A549 (cell line): ENCODE measurements around the gene ENPP7. TPM values are rescaled to one million over a fixed set of nuclear protein-coding genes. Genes with fewer than 3 reads are reported as not detected.
A peak's percentile ranks its signal among the peaks of the same experiment; 100 is the strongest.

Source experiments
- ATAC-seq, 2 experiments: fragments of 200-7000 bp in 1 of 2; fragments of >200 bp in 1 of 2; cut with Nextera tagmentation in 1 of 2; cut with Tn5 transposase in 1 of 2; 3 replicates each; pipeline versions ENCODE4 v1.8.0 to v1.9.1; 2018 to 2020; ENCODE audit warnings: mild to moderate bottlenecking in 1 of 2, moderate library complexity in 1 of 2
- CTCF ChIA-PET: fragments of 300-600 bp; sonication (Branson Sonifier 250); formaldehyde crosslinking; extraction: SDS; loops from one replicate; lab custom pipeline; 2021; ENCODE audit warnings: antibody characterized with exemption, inconsistent platforms; lab: Yijun Ruan, JAX
- POLR2A ChIA-PET: fragments of 350-600 bp; formaldehyde crosslinking; extraction: SDS; loops from one replicate; lab custom pipeline; 2021; ENCODE audit warnings: antibody characterized with exemption, inconsistent platforms; lab: Yijun Ruan, JAX
- DNase-seq, 2 experiments: peaks; one replicate each; pipeline versions ENCODE4 v3.0.0 to v3.0.0-alpha.2; 2011 to 2016; ENCODE audit warnings: low read depth in 1 of 2, low spot score in 1 of 2
- FAIRE-seq: peaks from 2 replicates; lab custom pipeline; 2011; peaks lifted over from hg19 to GRCh38; lab: Jason Lieb, UNC
- H3K27ac ChIP-seq, 2 experiments: fragments of >200 bp; sonication (Bioruptor Twin); formaldehyde crosslinking; 3 replicates each; pipeline ENCODE4 v1.5.1; 2016 to 2017
- H3K4me1 ChIP-seq: fragments of >200 bp; sonication (Bioruptor Twin); formaldehyde crosslinking; 3 replicates; pipeline ENCODE4 v1.6.1; 2016
- H3K4me2 ChIP-seq: fragments of >200 bp; sonication (Bioruptor Twin); formaldehyde crosslinking; 3 replicates; pipeline ENCODE4 v1.6.1; 2016
- H3K4me3 ChIP-seq: fragments of >200 bp; sonication (Bioruptor Twin); formaldehyde crosslinking; 3 replicates; pipeline ENCODE4 v1.5.1; 2016
- H3K9me3 ChIP-seq: fragments of >200 bp; sonication (Bioruptor Twin); formaldehyde crosslinking; 3 replicates; pipeline ENCODE4 v1.6.1; 2016
- ATOH8 ChIP-seq: fragments of 250-450 bp; sonication (Bioruptor Pico); IDR thresholded peaks from 2 replicates; pipeline ENCODE4 v1.5.0; 2020; ENCODE audit warnings: low read depth, mild to moderate bottlenecking, moderate library complexity
- BHLHE40 ChIP-seq: IDR thresholded peaks from 2 replicates; pipeline ENCODE4 v1.6.1; 2012; ENCODE audit warnings: low read depth, low read length, inconsistent platforms
- CBX8 ChIP-seq: fragments of 200-600 bp; sonication (generic); IDR thresholded peaks from 2 replicates; pipeline ENCODE4 v1.6.1; 2016
- CEBPB ChIP-seq, 2 experiments: fragments of >200 bp in 1 of 2; sonication (Bioruptor Twin) in 1 of 2; formaldehyde crosslinking in 1 of 2; IDR thresholded peaks; 2 replicates each; pipeline ENCODE4 v1.6.1; 2012 to 2016
- CTCF ChIP-seq: fragments of >200 bp; sonication (Bioruptor Twin); formaldehyde crosslinking; IDR thresholded peaks from 3 replicates; pipeline ENCODE4 v1.5.1; 2016
- EHMT2 ChIP-seq: fragments of 200-600 bp; sonication (generic); IDR thresholded peaks from 2 replicates; pipeline ENCODE4 v1.6.1; 2016; ENCODE audit warnings: antibody characterized with exemption, low read depth, mild to moderate bottlenecking, moderate library complexity
- ESRRA ChIP-seq: fragments of 150-350 bp; IDR thresholded peaks from 2 replicates; pipeline ENCODE4 v1.6.1; 2014; ENCODE audit warnings: mild to moderate bottlenecking, low read length, borderline replicate concordance
- FOSB ChIP-seq: fragments of 250-450 bp; sonication (Bioruptor Pico); IDR thresholded peaks from 2 replicates; pipeline ENCODE4 v1.5.0; 2020; ENCODE audit warnings: mild to moderate bottlenecking, moderate library complexity
- FOXS1 ChIP-seq: fragments of 250-450 bp; sonication (Bioruptor Pico); IDR thresholded peaks from 2 replicates; pipeline ENCODE4 v1.5.0; 2020; ENCODE audit warnings: mild to moderate bottlenecking, moderate library complexity
- HES2 ChIP-seq: fragments of >200 bp; sonication (Bioruptor Twin); formaldehyde crosslinking; IDR thresholded peaks from 2 replicates; pipeline ENCODE4 v1.6.1; 2016
- HOXB5 ChIP-seq: fragments of 250-450 bp; sonication (Bioruptor Pico); IDR thresholded peaks from 2 replicates; pipeline ENCODE4 v1.5.0; 2020; ENCODE audit warnings: mild to moderate bottlenecking, moderate library complexity
- JUN ChIP-seq, 2 experiments: fragments of >200 bp; sonication (Bioruptor Twin); formaldehyde crosslinking; IDR thresholded peaks; 2 replicates in 1 of 2; 3 replicates in 1 of 2; pipeline ENCODE4 v1.6.1; 2016 to 2017
- MAX ChIP-seq: IDR thresholded peaks from 2 replicates; pipeline ENCODE4 v1.6.1; 2012
- NFE2L2 ChIP-seq: fragments of 150-350 bp; conservative IDR thresholded peaks from 2 replicates; pipeline ENCODE4 v1.6.1; 2014; ENCODE audit warnings: low read length
- POLR2A ChIP-seq: IDR thresholded peaks from 2 replicates; pipeline ENCODE4 v1.6.1; 2012; ENCODE audit warnings: mild to moderate bottlenecking, low read length
- POLR2AphosphoS2 ChIP-seq: conservative IDR thresholded peaks from 2 replicates; pipeline ENCODE4 v1.6.1; 2012; ENCODE audit warnings: low read length, improper control_type of control experiment, inconsistent platforms
- RAD21 ChIP-seq, 2 experiments: fragments of >200 bp in 1 of 2; sonication (Bioruptor Twin) in 1 of 2; formaldehyde crosslinking in 1 of 2; IDR thresholded peaks in 1 of 2; conservative IDR thresholded peaks in 1 of 2; 2 replicates in 1 of 2; 3 replicates in 1 of 2; pipeline ENCODE4 v1.6.1; 2012 to 2018; ENCODE audit warnings: inconsistent platforms in 1 of 2
- RARB ChIP-seq: fragments of 250-450 bp; sonication (Bioruptor Pico); IDR thresholded peaks from 2 replicates; pipeline ENCODE4 v1.8.0; 2021; ENCODE audit warnings: mild to moderate bottlenecking, moderate library complexity
- REST ChIP-seq: fragments of 200-600 bp; sonication (generic); IDR thresholded peaks from 2 replicates; pipeline ENCODE4 v1.6.1; 2016; ENCODE audit warnings: antibody characterized with exemption, mild to moderate bottlenecking, moderate library complexity
- USF2 ChIP-seq: fragments of 450-650 bp; IDR thresholded peaks from 2 replicates; pipeline ENCODE4 v1.6.1; 2014; ENCODE audit warnings: antibody characterized with exemption
- ZNF302 ChIP-seq: fragments of 250-450 bp; sonication (Bioruptor Pico); IDR thresholded peaks from 2 replicates; pipeline ENCODE4 v1.9.0; 2021; ENCODE audit warnings: inconsistent platforms, mild to moderate bottlenecking, moderate library complexity
- WGBS: methylation state at CpG from one replicate; pipeline ENCODE4 v1.1.6; 2017; ENCODE audit errors: missing lambda C conversion rate; 5-methylcytosine and 5-hydroxymethylcytosine counted together
- polyA plus RNA-seq, 4 experiments: library from polyadenylated mRNA; depleted of rRNA in 3 of 4; stranded (reverse); fragments of >200 nt; fragmentation: RNase III in 1 of 4; extraction: RNeasy Plus Mini Kit Qiagen cat#74134 plus additional on column Dnase treatment in 1 of 4; gene quantifications; 2 replicates in 3 of 4; 3 replicates in 1 of 4; pipeline ENCODE4 v1.2.3, GENCODE V29; 2011 to 2017

ENPP7 gene
- polyA plus RNA-seq, 2 of the 4 experiments (the other 2 are of a cell fraction): not detected

- TF ChIP-seq RAD21 (conservative IDR thresholded peaks at IDR 0.05 in 1 of 2, IDR thresholded peaks at IDR 0.05 in 1 of 2): no peak
- no peak for TF ChIP-seq JUN (IDR thresholded peaks at IDR 0.05)
- TF ChIP-seq EHMT2: no peak
- TF ChIP-seq FOXS1 (CRISPR knock-in tag): no peak
These were observed 17.0 kb downstream of the ENPP7 start (continued) for GRCh38 chr17:79747508-79748294.

- ChIA-PET POLR2A (no interaction called here), CTCF (interaction anchor here (0.8 to 1.3 kb wide), 5 partner anchors 7 to 101 kb away, joined by 3 to 6 read pairs (median 3); no protein-coding TSS in a partner anchor)
- peak overlapping the region; percentile 5 to 65; a peak in 3 of 6 replicates for H3K27ac ChIP-seq
- no peak; a peak in 1 of 6 replicates for ATAC-seq
- peak overlapping the region; percentile 56 for H3K4me2 ChIP-seq
- TF ChIP-seq CEBPB (IDR thresholded peaks at IDR 0.05) (no peak), ESRRA (no peak), ZNF302 (no peak), POLR2AphosphoS2 (no peak), EHMT2 (no peak), USF2 (no peak), REST (no peak), HOXB5 (no peak), BHLHE40 (no peak), POLR2A (no peak), RARB (no peak)
- WGBS: 94% methylated on average over 27 of the region's 55 CpGs
- no peaks in the 10 kb centered on the region for H3K9me3 ChIP-seq
- no peak for FAIRE-seq
- peak overlapping the region; percentile 21; the same call in 1 of the 3 replicates for H3K4me3 ChIP-seq
- DNase-seq: no peak
- peaks cover 34% of the 10 kb centered on the region for H3K4me1 ChIP-seq
These were observed 17.8 kb downstream of the ENPP7 start for GRCh38 chr17:79748295-79749099.

- Histone ChIP-seq H3K4me3 (no peak overlapping the region), H3K9me3 (no peaks in the 10 kb centered on the region), H3K4me2 (peak overlapping the region; percentile 14; the same call in 2 of the 3 replicates), H3K27ac (0 out of 6 replicates have a peak overlapping the region, but pooled peaks of 1 of the 2 experiments have one; percentile 4), H3K4me1 (peaks cover 34% of the 10 kb centered on the region)
- no peak for ATAC-seq
- no peak for TF ChIP-seq MAX
- no peak for TF ChIP-seq NFE2L2
- no peak for TF ChIP-seq RAD21 (conservative IDR thresholded peaks at IDR 0.05 in 1 of 2, IDR thresholded peaks at IDR 0.05 in 1 of 2)
- TF ChIP-seq HES2: no peak
- TF ChIP-seq FOXS1 (CRISPR knock-in tag): no peak
- TF ChIP-seq CBX8: no peak
- TF ChIP-seq CTCF: no peak
- no peak; the same call in 1 of the 2 replicates for TF ChIP-seq USF2
- no peak for TF ChIP-seq POLR2AphosphoS2
- TF ChIP-seq ATOH8: no peak
- no peak for TF ChIP-seq FOSB (CRISPR knock-in tag)
- DNase-seq: peak in 1 of 2 experiments; percentile 30
- CTCF ChIA-PET: interaction anchor here (0.8 to 1.5 kb wide), 11 partner anchors 8 to 100 kb away, joined by 3 to 7 read pairs (median 3); no protein-coding TSS in a partner anchor
- WGBS: 47% methylated on average over 3 of the region's 3 CpGs
- POLR2A ChIA-PET: interaction anchor here (0.7 kb wide), 1 partner anchor 48 kb away, joined by 4 read pairs; the partner anchor contains the start of gene CBX8
- peak; percentile 28 for FAIRE-seq
These were observed 18.5 kb downstream of the ENPP7 start for GRCh38 chr17:79749156-79749815.
